GM19467 (cell line): ENCODE measurements around the gene JAK1.
A peak's percentile ranks its signal among the peaks of the same experiment; 100 is the strongest.
"Not testable (repeated sequence)": the region's sequence is repeated elsewhere in the genome, so short reads cannot be mapped to it uniquely, and the experiment has no call there.

Experiments
- ATAC-seq: cut with Tn5 transposase; IDR thresholded peaks from one replicate; pipeline ENCODE4 v1.9.1; 2021; ENCODE audit warnings: mild to moderate bottlenecking, moderate library complexity; ENCODE audit not compliant: unreplicated experiment

JAK1 gene

GRCh38 chr1:64923294-64923718, 43.0 kb downstream of the JAK1 start:
- ATAC-seq: no peak

- ATAC-seq: no peak
Measured at GRCh38 chr1:64922336-64922735, 44.0 kb downstream of the JAK1 start.

- no peak for ATAC-seq
Measured at GRCh38 chr1:64921771-64922170, 44.6 kb downstream of the JAK1 start.

- no peak for ATAC-seq
Measured at GRCh38 chr1:64920941-64921589, 45.3 kb downstream of the JAK1 start.

GRCh38 chr1:64919120-64919519, 47.2 kb downstream of the JAK1 start:
- ATAC-seq: not testable (repeated sequence)

DNA sequence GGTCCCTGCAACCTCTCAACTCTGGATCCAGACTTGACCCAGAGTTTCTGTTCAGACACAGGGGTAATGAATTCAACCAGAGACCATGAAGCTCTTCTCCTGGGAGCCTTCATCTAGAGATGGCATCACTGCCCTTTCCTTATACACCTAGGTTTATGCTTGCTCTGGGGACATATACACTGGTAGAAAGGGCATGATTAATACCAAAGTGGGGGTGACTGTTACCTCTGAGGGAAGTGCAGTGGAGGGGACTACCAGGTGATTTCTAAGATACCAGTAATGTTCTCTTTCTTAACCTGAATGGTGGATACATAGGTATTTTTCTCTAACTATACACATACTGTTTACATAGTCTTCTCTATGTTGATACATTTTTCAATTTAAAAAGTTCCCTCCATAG, 48.4 kb downstream of the JAK1 start:
- ATAC-seq: no peak

DNA sequence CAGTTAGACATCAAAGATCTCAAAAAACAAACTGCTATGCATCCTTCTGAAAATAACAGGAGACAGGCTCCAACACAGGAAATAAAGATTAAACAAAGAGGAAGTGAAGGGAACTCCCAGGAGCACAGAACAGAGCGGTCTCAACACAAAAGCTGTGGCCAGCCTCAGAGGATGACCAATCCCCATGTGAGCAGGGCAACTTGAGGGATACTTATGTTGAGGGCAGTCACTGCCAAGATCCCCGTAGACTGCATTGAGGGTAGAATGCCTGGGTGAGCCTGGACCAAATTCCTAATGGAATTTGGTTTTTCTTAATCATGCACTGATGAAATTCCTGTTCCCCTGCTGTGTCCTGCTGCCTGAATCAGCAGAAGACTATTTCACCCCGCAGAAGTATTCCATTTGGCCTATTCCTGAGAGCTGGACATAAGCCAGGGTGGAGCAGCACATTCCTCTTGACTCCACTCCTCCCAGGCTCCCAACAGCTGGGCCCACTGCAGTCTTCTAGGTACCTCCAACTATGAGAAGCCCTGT, 49.0 kb downstream of the JAK1 start:
- no peak for ATAC-seq

DNA sequence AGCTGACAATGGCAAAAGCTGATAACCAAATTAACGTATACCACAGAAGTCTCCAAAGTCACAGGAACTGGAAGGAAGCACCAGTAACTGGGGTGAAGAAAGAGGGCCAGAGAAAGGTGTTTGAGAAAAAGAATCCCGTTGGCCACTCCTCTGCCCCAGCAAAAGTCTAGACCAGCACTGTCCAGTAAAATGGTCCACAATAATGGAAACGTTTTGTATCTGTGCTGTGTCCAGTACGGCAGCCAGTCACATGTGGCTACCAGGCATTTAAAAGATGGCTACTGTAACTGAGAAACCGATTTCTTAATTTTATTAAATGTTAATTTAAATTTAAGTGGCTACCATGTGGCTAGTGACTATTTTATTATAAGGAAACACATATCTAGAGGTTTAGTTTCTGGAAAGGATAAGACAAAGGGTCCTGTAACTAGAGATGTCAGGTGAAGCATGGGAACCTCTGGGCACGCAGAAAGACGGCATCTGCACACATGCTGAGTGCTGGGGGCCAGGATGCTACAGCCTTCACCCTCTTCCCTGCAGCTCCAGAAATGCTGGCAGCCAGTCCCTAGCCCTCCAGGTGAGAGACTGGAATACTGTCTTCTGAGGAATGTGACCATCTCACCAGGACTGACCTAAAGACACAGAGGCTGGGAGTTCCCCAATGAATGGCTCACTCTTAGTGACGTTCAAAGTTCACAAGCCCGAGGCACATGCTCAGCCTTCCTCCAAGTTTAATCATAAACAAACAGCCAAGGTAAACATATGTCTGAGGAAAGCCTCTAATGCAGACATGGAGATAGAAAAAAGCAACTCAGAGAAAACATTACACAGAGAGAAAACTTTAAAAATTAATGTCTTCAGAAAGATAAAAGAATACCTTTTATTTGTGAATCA, 50.7 kb downstream of the JAK1 start:
- ATAC-seq: no peak

- ATAC-seq: no peak
Measured at GRCh38 chr1:64913361-64914015, 52.9 kb downstream of the JAK1 start.

- no peak for ATAC-seq
Measured at GRCh38 chr1:64912191-64912590, 54.2 kb downstream of the JAK1 start.

GRCh38 chr1:64911326-64911725, 55.0 kb downstream of the JAK1 start:
- ATAC-seq: no peak

GRCh38 chr1:64909031-64909430, 57.3 kb downstream of the JAK1 start:
- no peak for ATAC-seq

- ATAC-seq: no peak
Measured at GRCh38 chr1:64908575-64908974, 57.8 kb downstream of the JAK1 start.

DNA sequence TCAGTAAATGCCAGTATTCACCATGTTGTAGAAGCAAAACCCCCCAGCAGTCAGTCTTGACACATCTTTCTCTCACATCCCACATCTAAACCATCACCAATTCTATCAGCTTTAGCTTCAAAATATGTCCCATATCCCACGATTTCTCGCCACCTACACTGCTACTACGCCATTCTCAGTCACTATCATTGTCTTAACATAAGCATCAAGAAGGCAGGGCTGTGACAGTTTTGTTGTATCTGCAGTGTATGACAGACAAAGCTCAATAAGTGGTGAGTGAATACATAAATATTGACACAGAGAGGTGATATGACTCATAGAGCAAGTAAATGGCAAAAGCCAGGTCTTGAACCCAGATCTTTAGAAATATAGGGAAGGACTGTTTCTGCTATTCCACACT, 59.9 kb downstream of the JAK1 start:
- no peak for ATAC-seq

DNA sequence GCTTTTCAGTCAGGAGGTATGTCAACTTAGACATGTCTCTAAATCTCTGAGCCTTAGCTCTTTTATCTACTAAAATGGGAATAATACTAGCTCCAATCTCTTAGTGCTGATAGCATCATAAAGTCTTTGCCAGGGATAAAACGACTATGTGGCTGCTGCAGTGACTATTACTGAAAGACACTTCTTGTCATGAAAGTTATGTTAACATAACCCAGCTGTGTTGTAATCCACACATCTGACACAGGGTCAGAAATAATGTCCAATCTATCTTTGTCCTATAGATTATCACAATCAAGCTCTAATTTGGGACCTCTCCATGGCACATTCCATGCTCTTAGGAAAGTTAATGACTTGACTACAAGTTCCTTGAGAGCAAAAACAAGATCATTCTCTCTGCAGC, 62.8 kb downstream of the JAK1 start:
- no peak for ATAC-seq

DNA sequence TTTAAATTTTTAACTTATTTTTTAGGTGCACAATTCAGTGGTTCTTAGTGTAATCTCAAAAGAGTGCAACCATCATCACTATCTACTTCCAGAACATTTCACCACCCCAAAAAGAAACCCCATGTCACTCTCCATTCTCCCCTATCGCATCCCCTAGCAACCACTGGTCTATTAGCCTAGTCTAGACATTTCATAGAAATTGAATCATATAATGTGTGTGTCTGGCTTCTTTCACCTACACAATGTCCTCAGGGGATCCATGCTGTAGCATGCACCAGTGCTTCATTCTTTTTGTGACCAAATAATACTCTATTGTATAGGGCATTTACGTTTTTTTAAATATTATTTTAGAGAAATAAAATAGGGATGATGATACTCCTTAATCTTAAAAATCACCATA, 64.7 kb downstream of the JAK1 start:
- ATAC-seq: no peak

DNA sequence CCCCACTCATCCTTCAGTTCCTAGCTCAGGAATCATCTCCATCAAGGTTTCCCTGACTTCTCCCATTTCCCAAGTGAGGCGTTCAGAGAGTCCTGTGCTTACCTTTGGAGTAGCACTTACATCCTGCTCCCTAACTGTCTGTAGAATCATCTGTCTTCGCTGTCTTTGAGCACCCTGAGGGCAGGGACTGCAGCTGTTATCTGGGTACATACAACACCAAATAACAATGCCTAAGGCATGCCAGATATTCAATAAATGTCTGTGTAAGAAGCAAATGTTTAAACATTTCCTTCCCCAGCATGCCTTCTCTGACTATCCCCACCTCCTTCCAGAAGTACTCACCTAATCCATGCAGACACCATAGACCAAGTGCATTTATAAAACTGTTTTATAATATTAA, 65.4 kb downstream of the JAK1 start:
- ATAC-seq: no peak

DNA sequence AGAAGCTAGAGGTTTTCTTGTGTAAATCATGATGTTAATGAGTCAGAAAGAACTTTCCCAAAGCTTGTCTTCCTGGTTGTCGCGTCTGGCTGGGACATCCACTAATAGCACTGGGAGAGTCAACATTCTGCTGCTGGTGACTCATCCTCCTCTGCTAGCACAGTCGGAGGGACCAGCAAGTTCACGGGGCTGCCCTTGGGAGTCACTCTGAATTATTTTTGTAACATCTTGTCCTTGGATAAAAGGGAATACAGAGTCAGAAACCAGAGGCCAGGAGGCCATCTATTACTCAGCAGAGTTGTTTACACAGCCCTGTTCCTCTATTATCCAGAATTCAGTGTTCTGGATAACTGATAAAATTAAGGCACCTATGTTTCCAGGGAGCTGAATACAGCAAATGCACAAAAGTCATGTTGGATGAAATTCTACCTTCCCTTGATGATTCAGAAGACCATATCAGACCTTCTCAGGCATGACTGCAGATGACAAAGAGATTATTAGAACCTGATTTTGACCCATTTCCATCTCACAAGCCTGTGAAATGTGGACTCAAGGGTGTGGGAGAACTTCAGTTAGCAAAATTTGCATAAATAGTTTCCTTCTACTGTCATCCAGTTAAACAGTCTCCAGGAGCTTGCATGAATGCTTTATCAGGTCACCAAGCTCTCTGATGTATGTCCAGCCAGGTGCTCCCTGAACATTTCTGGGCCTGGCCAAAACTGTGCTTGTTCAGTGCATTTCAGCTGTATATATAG, 68.1 kb downstream of the JAK1 start:
- ATAC-seq: peak; percentile 63

DNA sequence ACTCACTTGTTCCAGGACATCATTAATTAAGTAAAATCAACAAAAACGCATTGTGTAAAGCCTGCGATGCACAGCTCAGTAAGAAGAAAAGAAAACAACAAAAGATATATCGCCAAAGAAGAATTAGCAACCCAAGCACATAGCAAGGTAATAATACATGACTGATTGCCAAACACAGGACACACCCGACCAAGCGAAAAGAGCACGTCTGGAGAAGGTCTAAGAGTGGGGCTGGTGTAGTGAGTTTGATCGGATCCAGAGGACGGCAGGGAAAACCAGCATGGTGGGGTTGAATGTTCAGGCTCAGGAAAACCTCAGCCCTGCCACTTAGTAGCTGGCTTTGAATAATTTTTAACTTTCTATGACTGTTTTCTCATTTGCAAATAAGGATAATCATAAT, 69.8 kb downstream of the JAK1 start:
- no peak for ATAC-seq

- ATAC-seq: peak; percentile 80
Measured at GRCh38 chr1:64895500-64895899, 70.8 kb downstream of the JAK1 start.
